NCI-H2227 (cell line): ENCODE data around the gene SMIM3.
"Not testable (repeated sequence)": the region's sequence is repeated elsewhere in the genome, so short reads cannot be mapped to it uniquely, and the experiment has no call there.

ENCODE experiments used
- DNase-seq: peaks from one replicate; lab custom pipeline; 2025; ENCODE audit not compliant: unreplicated experiment; lab: John Stamatoyannopoulos, UW

SMIM3 gene

GRCh38 chr5:150793423-150793888, 14.9 kb downstream of the SMIM3 start:
- not testable (repeated sequence) for DNase-seq

GRCh38 chr5:150794927-150795326, 16.4 kb downstream of the SMIM3 start:
- no peak for DNase-seq

GRCh38 chr5:150797384-150797783, 18.8 kb downstream of the SMIM3 start:
- no peak for DNase-seq

- DNase-seq = peak; percentile 47
Measured at GRCh38 chr5:150801117-150801927, 22.8 kb downstream of the SMIM3 start.

- DNase-seq = no peak
Measured at GRCh38 chr5:150804388-150804787, 25.8 kb downstream of the SMIM3 start.

- no peak for DNase-seq
Measured at GRCh38 chr5:150809363-150809762, 30.8 kb downstream of the SMIM3 start.

GRCh38 chr5:150815010-150815409, 36.5 kb downstream of the SMIM3 start:
- DNase-seq = no peak

GRCh38 chr5:150816946-150817345, 38.4 kb downstream of the SMIM3 start:
- DNase-seq = no peak

- no peak for DNase-seq
Measured at GRCh38 chr5:150829744-150830143, 51.2 kb downstream of the SMIM3 start.

GRCh38 chr5:150831821-150832220, 53.3 kb downstream of the SMIM3 start:
- not testable (repeated sequence) for DNase-seq

- no peak for DNase-seq
Measured at GRCh38 chr5:150836064-150836463, 57.5 kb downstream of the SMIM3 start.

GRCh38 chr5:150836703-150837102, 58.1 kb downstream of the SMIM3 start:
- DNase-seq = no peak

- DNase-seq = not testable (repeated sequence)
Measured at GRCh38 chr5:150845185-150845859, 66.8 kb downstream of the SMIM3 start.

- not testable (repeated sequence) for DNase-seq
Measured at GRCh38 chr5:150846308-150846653, 67.7 kb downstream of the SMIM3 start, which contains the start of gene IRGM. IRGM (plus strand) TSS chr5:150846521; CDS start chr5:150848124, 1,603 bp downstream.
